Astrocyte of the hippocampus (primary cell): Measurements from ENCODE around the gene ZNF582.
A peak's percentile ranks its signal among the peaks of the same experiment; 100 is the strongest.

Experiments used
- DNase-seq: peaks from one replicate; pipeline ENCODE4 v3.0.0; 2011; ENCODE audit warnings: low read depth, low spot score

The ZNF582 gene

GRCh38 chr19:56393119-56394012 is at the start of gene ZNF582:
Gene ZNF582 (minus strand): TSS chr19:56393534. CDS start chr19:56391752, 1,782 bp downstream.
- peak; percentile 99 for DNase-seq

- DNase-seq: no peak
Observed at GRCh38 chr19:56441206-56441792, 48.0 kb upstream of the ZNF582 start.

GRCh38 chr19:56423985-56424353 is 30.6 kb upstream of the ZNF582 start:
- DNase-seq: no peak

- DNase-seq: no peak
Observed at GRCh38 chr19:56423276-56423984, 30.1 kb upstream of the ZNF582 start.

GRCh38 chr19:56405062-56405461 is 11.7 kb upstream of the ZNF582 start:
- DNase-seq: no peak

- no peak for DNase-seq
Observed at GRCh38 chr19:56404705-56405056, 11.3 kb upstream of the ZNF582 start.

GRCh38 chr19:56403764-56404704 is 10.7 kb upstream of the ZNF582 start, which contains the start of gene ZNF583:
Gene ZNF583 (plus strand): TSS chr19:56404332. CDS start chr19:56407115, 2,783 bp downstream.
- DNase-seq: peak; percentile 99

GRCh38 chr19:56403261-56403660 is 9.9 kb upstream of the ZNF582 start:
- DNase-seq: peak; percentile 9

- no peak for DNase-seq
Observed at GRCh38 chr19:56400485-56400884, 7.2 kb upstream of the ZNF582 start.

- no peak for DNase-seq
Observed at GRCh38 chr19:56398809-56399208, 5.5 kb upstream of the ZNF582 start.

GRCh38 chr19:56383826-56384605 is 9.3 kb downstream of the ZNF582 start:
- DNase-seq: peak; percentile 14

GRCh38 chr19:56377105-56377924 is 16.0 kb downstream of the ZNF582 start:
- peak; percentile 10 for DNase-seq

- no peak for DNase-seq
Observed at GRCh38 chr19:56372281-56372680, 21.1 kb downstream of the ZNF582 start.

- DNase-seq: no peak
Observed at GRCh38 chr19:56369886-56370676, 23.3 kb downstream of the ZNF582 start.

- peak; percentile 97 for DNase-seq
Observed at GRCh38 chr19:56367829-56368711, 25.3 kb downstream of the ZNF582 start.

- no peak for DNase-seq
Observed at GRCh38 chr19:56360841-56361240, 32.5 kb downstream of the ZNF582 start.

GRCh38 chr19:56356944-56357343 is 36.4 kb downstream of the ZNF582 start:
- DNase-seq: no peak

GRCh38 chr19:56355517-56355916 is 37.8 kb downstream of the ZNF582 start:
- DNase-seq: no peak
